ENCODE measurements around the gene SGPP2.

GRCh38 chr2:222526480-222527277, 102.3 kb downstream of the SGPP2 start:
- no peak for TF ChIP-seq CTCF (IDR thresholded peaks at IDR 0.05; ENCODE audit: low read depth, low read length, poor library complexity, severe bottlenecking)
- no peak for TF ChIP-seq EZH2phosphoT487 (IDR thresholded peaks at IDR 0.05; ENCODE audit: borderline replicate concordance, low read length)

Data from DOHH2 (cell line).